HFFc6 (cell line): Measurements from ENCODE around the gene CDH13. TPM values are rescaled to one million over a fixed set of nuclear protein-coding genes. Genes with fewer than 3 reads are reported as not detected.
"Not testable (repeated sequence)": the region's sequence is repeated elsewhere in the genome, so short reads cannot be mapped to it uniquely, and the experiment has no call there.

Source experiments
- DNase-seq: peaks from one replicate; pipeline ENCODE4 v3.0.0-alpha.2; 2018
- H3K27ac Mint-ChIP-seq: 2 replicates; pipeline ENCODE4 v1.8.0; 2020; ENCODE audit warnings: mild to moderate bottlenecking, mixed read lengths
- H3K27me3 Mint-ChIP-seq: 2 replicates; pipeline ENCODE4 v1.8.0; 2021; ENCODE audit warnings: mild to moderate bottlenecking, moderate library complexity, mixed read lengths; ENCODE audit not compliant: insufficient read depth
- H3K36me3 Mint-ChIP-seq: 2 replicates; pipeline ENCODE4 v1.8.0; 2021; ENCODE audit warnings: low read depth, mixed read lengths
- H3K4me1 Mint-ChIP-seq: 2 replicates; pipeline ENCODE4 v1.8.0; 2020; ENCODE audit warnings: low read depth, mixed read lengths
- H3K4me3 Mint-ChIP-seq: 2 replicates; pipeline ENCODE4 v1.8.0; 2020; ENCODE audit warnings: mild to moderate bottlenecking, moderate library complexity, mixed read lengths
- H3K9me3 Mint-ChIP-seq: 2 replicates; pipeline ENCODE4 v1.8.0; 2020; ENCODE audit warnings: mild to moderate bottlenecking, mixed read lengths
- CTCF ChIP-seq: fragments of 200-600 bp; sonication (generic); IDR thresholded peaks from 2 replicates; pipeline ENCODE4 v1.5.0; 2021; ENCODE audit warnings: antibody characterized with exemption, mild to moderate bottlenecking
- total RNA-seq, 6 experiments: library from RNA; stranded (reverse); fragmentation: NEBNext Ultra II Directional; extraction: Animal tissue kit (Norgen Biotek cat#: 25700); gene quantifications; 2 replicates in 1 of 6; 3 replicates in 5 of 6; pipeline ENCODE4 v1.2.3, GENCODE V29; 2021

CDH13 gene
- total RNA-seq, 6 experiments from 2014 or later, result 3.6 to 14.7 (median 4.7) TPM

GRCh38 chr16:82915139-82915824 is 288.5 kb downstream of the CDH13 start:
- Mint-ChIP-seq H3K27me3 (peaks cover 6% of the 10 kb centered on the region), H3K27ac (no peak overlapping the region), H3K4me1 (no peaks in the 10 kb centered on the region), H3K4me3 (no peak overlapping the region), H3K9me3 (peaks cover 25% of the 10 kb centered on the region), H3K36me3 (no peaks in the 10 kb centered on the region)
- no peak for TF ChIP-seq CTCF
- no peak for DNase-seq

GRCh38 chr16:82917886-82918595 is 291.3 kb downstream of the CDH13 start:
- TF ChIP-seq CTCF, result no peak
- peaks cover 6% of the 10 kb centered on the region for H3K27me3 Mint-ChIP-seq
- no peak for DNase-seq
- H3K36me3 Mint-ChIP-seq, result no peaks in the 10 kb centered on the region
- no peak overlapping the region for H3K4me3 Mint-ChIP-seq
- H3K9me3 Mint-ChIP-seq, result peaks cover 28% of the 10 kb centered on the region
- no peaks in the 10 kb centered on the region for H3K4me1 Mint-ChIP-seq
- no peak overlapping the region for H3K27ac Mint-ChIP-seq

GRCh38 chr16:82924075-82924854 is 297.5 kb downstream of the CDH13 start:
- H3K36me3 Mint-ChIP-seq, result no peaks in the 10 kb centered on the region
- TF ChIP-seq CTCF, result no peak
- H3K4me1 Mint-ChIP-seq, result no peaks in the 10 kb centered on the region
- peaks cover 31% of the 10 kb centered on the region for H3K9me3 Mint-ChIP-seq
- H3K27me3 Mint-ChIP-seq, result peaks cover 3% of the 10 kb centered on the region
- H3K27ac Mint-ChIP-seq, result no peak overlapping the region
- DNase-seq, result no peak
- H3K4me3 Mint-ChIP-seq, result no peak overlapping the region

GRCh38 chr16:82926500-82926899 is 299.7 kb downstream of the CDH13 start:
- Mint-ChIP-seq H3K36me3 (no peaks in the 10 kb centered on the region), H3K27ac (no peak overlapping the region), H3K4me1 (no peaks in the 10 kb centered on the region), H3K27me3 (no peaks in the 10 kb centered on the region), H3K4me3 (no peak overlapping the region), H3K9me3 (peaks cover 23% of the 10 kb centered on the region)
- DNase-seq, result no peak
- no peak for TF ChIP-seq CTCF

GRCh38 chr16:82933933-82934332 is 307.2 kb downstream of the CDH13 start:
- H3K4me3 Mint-ChIP-seq, DNase-seq, H3K36me3 Mint-ChIP-seq, H3K4me1 Mint-ChIP-seq, H3K27me3 Mint-ChIP-seq, H3K27ac Mint-ChIP-seq: not testable (repeated sequence)
- H3K9me3 Mint-ChIP-seq, result peaks cover 37% of the 10 kb centered on the region

- Mint-ChIP-seq H3K27ac (no peak overlapping the region), H3K36me3 (no peaks in the 10 kb centered on the region), H3K9me3 (peaks cover 38% of the 10 kb centered on the region), H3K27me3 (no peaks in the 10 kb centered on the region), H3K4me1 (no peaks in the 10 kb centered on the region), H3K4me3 (no peak overlapping the region)
- DNase-seq, result no peak
- no peak for TF ChIP-seq CTCF
These were observed 309.0 kb downstream of the CDH13 start for GRCh38 chr16:82935766-82936165.
